ENCODE results near the gene JADE2. TPM values are rescaled to one million over a fixed set of nuclear protein-coding genes. Genes with fewer than 3 reads are reported as not detected.

The JADE2 gene
- polyA plus RNA-seq (2011; rRNA removed) (21.7 and 24.0 TPM in 2 replicates), polyA plus RNA-seq (2017; fragmentation: RNase III; extraction: RNeasy Plus Mini Kit Qiagen cat#74134 plus additional on column Dnase treatment) (23.7 to 27.1 TPM (median 27.0 TPM) in 3 replicates), polyA minus RNA-seq (2011; rRNA and poly(A)+ RNA removed) (48.2 and 50.5 TPM in 2 replicates)
- 21.2 and 29.1 TPM in 2 replicates for polyA plus RNA-seq (2012; cell fraction: cytosol; rRNA removed)
- 30.8 and 36.0 TPM in 2 replicates for polyA plus RNA-seq (2012; cell fraction: nucleus; rRNA removed)

DNA sequence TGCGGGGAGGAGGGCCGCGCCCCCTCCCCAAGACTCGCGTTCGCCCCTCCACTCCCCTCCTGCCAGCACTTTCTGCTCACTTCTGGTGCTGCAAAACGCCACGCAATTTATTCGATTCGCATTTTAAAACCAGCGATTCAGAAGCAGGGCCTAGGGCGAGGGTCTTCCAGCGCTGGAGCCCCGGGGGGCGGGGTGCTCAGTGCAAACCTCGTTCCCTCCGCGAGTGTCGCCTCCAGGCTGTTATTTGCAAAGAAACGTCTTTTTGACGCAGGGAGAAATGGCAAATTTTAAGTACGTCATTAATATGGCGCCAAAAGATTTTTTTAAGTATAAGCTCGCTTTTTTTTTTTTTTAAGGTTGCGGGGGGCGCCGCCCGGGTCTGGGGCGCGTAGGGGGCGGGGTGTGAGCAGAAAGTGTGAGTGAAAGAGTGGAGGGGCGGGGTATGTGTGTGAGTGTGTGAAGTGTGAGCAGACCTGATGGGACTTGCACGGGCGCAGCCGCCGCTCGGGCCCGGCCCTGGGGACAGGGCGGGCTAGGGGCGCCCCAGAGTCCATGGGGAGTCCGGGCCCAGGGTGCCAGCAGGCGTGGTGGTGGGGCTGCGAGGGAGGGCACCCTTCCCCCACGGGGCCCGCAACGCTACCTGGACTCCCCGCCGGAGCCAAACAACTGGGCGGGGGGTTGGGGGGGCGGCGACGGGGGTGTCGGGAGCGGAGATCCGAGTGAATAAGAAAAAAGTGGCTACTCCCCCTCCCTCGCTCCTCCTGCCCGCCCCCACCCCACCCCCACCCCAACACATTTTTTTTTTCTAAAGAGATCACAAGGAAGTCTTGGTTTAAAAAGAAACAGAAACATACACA, at the start of gene JADE2:
Gene JADE2, plus strand, starts transcription at position 845 of the 857 bp plus-strand sequence. CDS start 10,188 bp downstream, outside the sequence.
- DNase-seq (ENCODE audit: low read depth in 1 of 2, low spot score in 1 of 2) (peak; percentile 78 to 89), FAIRE-seq (no peak), ATAC-seq (peak; percentile 33 to 64; a peak in 5 of 6 replicates)
- Histone ChIP-seq H3K4me2 (peak within 1 kb of the TSS; percentile 97), H3K27ac (peak within 1 kb of the TSS; percentile 99 to 100), H3K4me1 (peaks cover 38% of the 10 kb centered on the region), H3K4me3 (peak within 1 kb of the TSS; percentile 82), H3K9me3 (no peaks in the 10 kb centered on the region)
- CTCF ChIA-PET, result interaction anchor here (0.6 to 13.2 kb wide), 10 partner anchors 12 to 117 kb away, joined by 3 to 149 read pairs (median 32); partner anchors contain the start of gene CDKN2AIPNL
- POLR2A ChIA-PET, result interaction anchor here (0.6 to 5.8 kb wide), 17 partner anchors 14 to 743 kb away, joined by 3 to 77 read pairs (median 4); partner anchors contain the start of genes CDKN2AIPNL, UBE2B and VDAC1
- WGBS (ENCODE audit: missing lambda C conversion rate), result under 1% methylated on average over 45 of the region's 57 CpGs
- TF ChIP-seq ESRRA (IDR thresholded peaks at IDR 0.05; ENCODE audit: borderline replicate concordance, low read length) (no peak), JUNB (IDR thresholded peaks at IDR 0.05) (no peak), FOXS1 (CRISPR knock-in tag; IDR thresholded peaks at IDR 0.05) (no peak), RNF2 (IDR thresholded peaks at IDR 0.05; ENCODE audit: borderline replicate concordance, low read depth) (no peak), SREBF2 (IDR thresholded peaks at IDR 0.05) (no peak), POLR2A (IDR thresholded peaks at IDR 0.05; ENCODE audit: low read length) (peak; percentile 28; the same call in 1 of the 2 replicates), MYC (IDR thresholded peaks at IDR 0.05; ENCODE audit: borderline replicate concordance, low read length) (no peak), POLR2AphosphoS2 (conservative IDR thresholded peaks at IDR 0.05; ENCODE audit: low read length) (no peak), GATA3 (IDR thresholded peaks at IDR 0.05; ENCODE audit: borderline replicate concordance) (0 out of 2 replicates have a peak, but pooled peaks have one; percentile 44), ZSCAN20 (CRISPR knock-in tag; IDR thresholded peaks at IDR 0.05) (no peak), ZNF302 (CRISPR knock-in tag; IDR thresholded peaks at IDR 0.05) (no peak), RAD21 (conservative IDR thresholded peaks at IDR 0.05 in 1 of 2, IDR thresholded peaks at IDR 0.05 in 1 of 2) (no peak; a peak in 1 of 5 replicates), PHF8 (IDR thresholded peaks at IDR 0.05; ENCODE audit: borderline replicate concordance, low read depth) (no peak; the same call in 1 of the 2 replicates), MAFK (IDR thresholded peaks at IDR 0.05; ENCODE audit: partially characterized antibody) (no peak), CBX8 (IDR thresholded peaks at IDR 0.05) (no peak), NPAS2 (CRISPR knock-in tag; IDR thresholded peaks at IDR 0.05; ENCODE audit: borderline replicate concordance) (no peak), NR3C1 (IDR thresholded peaks at IDR 0.05) (no peak), KDM1A (IDR thresholded peaks at IDR 0.05; ENCODE audit: low read depth) (no peak), ZC3H11A (IDR thresholded peaks at IDR 0.05) (no peak), CHD4 (IDR thresholded peaks at IDR 0.05; ENCODE audit: borderline replicate concordance) (no peak), ELK1 (IDR thresholded peaks at IDR 0.05; ENCODE audit: low read depth, low read length) (no peak), JUN (IDR thresholded peaks at IDR 0.05) (peak in 1 of 2 experiments; percentile 34; a peak in 1 of 5 replicates), NFE2L2 (conservative IDR thresholded peaks at IDR 0.05; ENCODE audit: low read length) (no peak), FOSB (CRISPR knock-in tag; IDR thresholded peaks at IDR 0.05) (no peak), HDAC2 (IDR thresholded peaks at IDR 0.05) (no peak), SMC3 (IDR thresholded peaks at IDR 0.05) (no peak), CBX2 (IDR thresholded peaks at IDR 0.05; ENCODE audit: borderline replicate concordance, low read depth) (no peak), RFX5 (IDR thresholded peaks at IDR 0.05) (no peak), HEYL (CRISPR knock-in tag; IDR thresholded peaks at IDR 0.05) (no peak), FOSL2 (IDR thresholded peaks at IDR 0.05) (no peak), FOSL2 (CRISPR knock-in tag; IDR thresholded peaks at IDR 0.05) (no peak; the same call in 1 of the 2 replicates)
- TF ChIP-seq, protein P1, sequence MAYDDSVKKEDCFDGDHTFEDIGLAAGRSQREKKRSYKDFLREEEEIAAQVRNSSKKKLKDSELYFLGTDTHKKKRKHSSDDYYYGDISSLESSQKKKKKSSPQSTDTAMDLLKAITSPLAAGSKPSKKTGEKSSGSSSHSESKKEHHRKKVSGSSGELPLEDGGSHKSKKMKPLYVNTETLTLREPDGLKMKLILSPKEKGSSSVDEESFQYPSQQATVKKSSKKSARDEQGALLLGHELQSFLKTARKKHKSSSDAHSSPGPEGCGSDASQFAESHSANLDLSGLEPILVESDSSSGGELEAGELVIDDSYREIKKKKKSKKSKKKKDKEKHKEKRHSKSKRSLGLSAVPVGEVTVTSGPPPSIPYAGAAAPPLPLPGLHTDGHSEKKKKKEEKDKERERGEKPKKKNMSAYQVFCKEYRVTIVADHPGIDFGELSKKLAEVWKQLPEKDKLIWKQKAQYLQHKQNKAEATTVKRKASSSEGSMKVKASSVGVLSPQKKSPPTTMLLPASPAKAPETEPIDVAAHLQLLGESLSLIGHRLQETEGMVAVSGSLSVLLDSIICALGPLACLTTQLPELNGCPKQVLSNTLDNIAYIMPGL (CRISPR knock-in tag; IDR thresholded peaks at IDR 0.05; ENCODE audit: borderline replicate concordance), result no peak
- TF ChIP-seq, protein P2, sequence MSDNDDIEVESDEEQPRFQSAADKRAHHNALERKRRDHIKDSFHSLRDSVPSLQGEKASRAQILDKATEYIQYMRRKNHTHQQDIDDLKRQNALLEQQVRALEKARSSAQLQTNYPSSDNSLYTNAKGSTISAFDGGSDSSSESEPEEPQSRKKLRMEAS (IDR thresholded peaks at IDR 0.05), result peak; percentile 45; the same call in 1 of the 2 replicates
- TF ChIP-seq, protein P3, sequence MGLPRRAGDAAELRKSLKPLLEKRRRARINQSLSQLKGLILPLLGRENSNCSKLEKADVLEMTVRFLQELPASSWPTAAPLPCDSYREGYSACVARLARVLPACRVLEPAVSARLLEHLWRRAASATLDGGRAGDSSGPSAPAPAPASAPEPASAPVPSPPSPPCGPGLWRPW (IDR thresholded peaks at IDR 0.05), result no peak
- TF ChIP-seq, protein P4, sequence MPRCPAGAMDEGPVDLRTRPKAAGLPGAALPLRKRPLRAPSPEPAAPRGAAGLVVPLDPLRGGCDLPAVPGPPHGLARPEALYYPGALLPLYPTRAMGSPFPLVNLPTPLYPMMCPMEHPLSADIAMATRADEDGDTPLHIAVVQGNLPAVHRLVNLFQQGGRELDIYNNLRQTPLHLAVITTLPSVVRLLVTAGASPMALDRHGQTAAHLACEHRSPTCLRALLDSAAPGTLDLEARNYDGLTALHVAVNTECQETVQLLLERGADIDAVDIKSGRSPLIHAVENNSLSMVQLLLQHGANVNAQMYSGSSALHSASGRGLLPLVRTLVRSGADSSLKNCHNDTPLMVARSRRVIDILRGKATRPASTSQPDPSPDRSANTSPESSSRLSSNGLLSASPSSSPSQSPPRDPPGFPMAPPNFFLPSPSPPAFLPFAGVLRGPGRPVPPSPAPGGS (IDR thresholded peaks at IDR 0.05), result no peak; the same call in 2 of the 3 replicates
- TF ChIP-seq, protein P5, sequence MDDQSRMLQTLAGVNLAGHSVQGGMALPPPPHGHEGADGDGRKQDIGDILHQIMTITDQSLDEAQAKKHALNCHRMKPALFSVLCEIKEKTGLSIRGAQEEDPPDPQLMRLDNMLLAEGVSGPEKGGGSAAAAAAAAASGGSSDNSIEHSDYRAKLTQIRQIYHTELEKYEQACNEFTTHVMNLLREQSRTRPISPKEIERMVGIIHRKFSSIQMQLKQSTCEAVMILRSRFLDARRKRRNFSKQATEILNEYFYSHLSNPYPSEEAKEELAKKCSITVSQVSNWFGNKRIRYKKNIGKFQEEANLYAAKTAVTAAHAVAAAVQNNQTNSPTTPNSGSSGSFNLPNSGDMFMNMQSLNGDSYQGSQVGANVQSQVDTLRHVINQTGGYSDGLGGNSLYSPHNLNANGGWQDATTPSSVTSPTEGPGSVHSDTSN (IDR thresholded peaks at IDR 0.05), result peak; percentile 59

Measured in A549 (cell line).